PC-3 (cell line): Measurements from ENCODE around the gene MAGI1. TPM values are rescaled to one million over a fixed set of nuclear protein-coding genes. Genes with fewer than 3 reads are reported as not detected.

Source experiments
- ATAC-seq: fragments of 200-7000 bp; cut with Tn5 transposase; 2 replicates; pipeline ENCODE4 v1.9.1; 2020; ENCODE audit warnings: mild to moderate bottlenecking, moderate library complexity
- BruUV-seq: library from RNA; stranded (reverse); fragments of 400-500 nt; replicated peaks from 2 replicates; lab custom pipeline; 2021; lab: Mats Ljungman, UMichigan
- CTCF ChIA-PET: fragments of 300-600 bp; sonication (Branson Sonifier 250); formaldehyde crosslinking; loops from one replicate; lab custom pipeline; 2022; ENCODE audit warnings: antibody characterized with exemption; lab: Charles Lee
- POLR2A ChIA-PET: fragments of 300-600 bp; sonication (Branson Sonifier 250); formaldehyde crosslinking; loops from one replicate; lab custom pipeline; 2022; ENCODE audit warnings: antibody characterized with exemption; ENCODE audit not compliant: unreplicated experiment; lab: Charles Lee
- DNase-seq: peaks from one replicate; pipeline ENCODE4 v3.0.0-alpha.2; 2015
- H2AFZ ChIP-seq: fragments of 300-600 bp; sonication (generic); 2 replicates; pipeline ENCODE4 v1.6.0; 2016; ENCODE audit warnings: antibody characterized with exemption, low read length
- H3F3A ChIP-seq: fragments of 300-600 bp; sonication (generic); one replicate; pipeline ENCODE4 v1.6.0; 2017; ENCODE audit warnings: antibody characterized with exemption, low read length, control low read depth, mild to moderate bottlenecking; ENCODE audit not compliant: unreplicated experiment
- H3K27ac ChIP-seq: fragments of 300-600 bp; sonication (generic); 2 replicates; pipeline ENCODE4 v1.5.1; 2016; ENCODE audit warnings: mild to moderate bottlenecking, low read length
- H3K27me3 ChIP-seq: fragments of 300-600 bp; sonication (generic); 2 replicates; pipeline ENCODE4 v1.6.1; 2016; ENCODE audit warnings: low read length, mixed read lengths
- H3K36me3 ChIP-seq: fragments of 300-600 bp; sonication (generic); 2 replicates; pipeline ENCODE4 v1.6.1; 2016; ENCODE audit warnings: low read depth, mixed run types, low read length, mixed read lengths
- H3K4me1 ChIP-seq: fragments of 300-600 bp; sonication (generic); 2 replicates; pipeline ENCODE4 v1.5.1; 2016; ENCODE audit warnings: low read length; ENCODE audit not compliant: insufficient read depth
- H3K4me2 ChIP-seq: fragments of 300-600 bp; sonication (generic); 2 replicates; pipeline ENCODE4 v1.6.0; 2016; ENCODE audit warnings: low read length
- H3K4me3 ChIP-seq: fragments of 300-600 bp; sonication (generic); 2 replicates; pipeline ENCODE4 v1.5.1; 2016; ENCODE audit warnings: mild to moderate bottlenecking, low read length, mixed read lengths
- H3K79me2 ChIP-seq: fragments of 300-600 bp; sonication (generic); 2 replicates; pipeline ENCODE4 v1.6.1; 2017; ENCODE audit warnings: low read length, mixed read lengths
- H3K9ac ChIP-seq: fragments of 300-600 bp; sonication (generic); 2 replicates; pipeline ENCODE4 v1.6.0; 2016; ENCODE audit warnings: mild to moderate bottlenecking, low read length
- H3K9me2 ChIP-seq: fragments of 300-600 bp; sonication (generic); replicated peaks from 2 replicates; pipeline ENCODE4 v1.6.1; 2016; ENCODE audit warnings: mixed run types, low read length, mixed read lengths
- H3K9me3 ChIP-seq: fragments of 300-600 bp; sonication (generic); 2 replicates; pipeline ENCODE4 v1.6.1; 2016; ENCODE audit warnings: low read length, mixed read lengths
- H4K20me1 ChIP-seq: fragments of 300-600 bp; sonication (generic); 2 replicates; pipeline ENCODE4 v1.6.1; 2016; ENCODE audit warnings: low read length, mixed read lengths
- EZH2 ChIP-seq: fragments of 300-600 bp; sonication (generic); IDR thresholded peaks from one replicate; pipeline ENCODE4 v1.6.1; 2017; ENCODE audit warnings: antibody characterized with exemption, mild to moderate bottlenecking, low read length; ENCODE audit not compliant: unreplicated experiment
- EZH2phosphoT487 ChIP-seq: fragments of 300-600 bp; sonication (generic); IDR thresholded peaks from 2 replicates; pipeline ENCODE4 v1.6.1; 2018; ENCODE audit warnings: mild to moderate bottlenecking, antibody characterized with exemption, low read length, borderline replicate concordance
- intact Hi-C: fragments of 100-400 bp; cut with micrococcal nuclease; formaldehyde crosslinking; loops from 2 replicates; pipeline ENCODE4 v1.9.0; 2023
- total RNA-seq: library from RNA; depleted of rRNA; stranded (reverse); fragments of >200 nt; gene quantifications from 2 replicates; pipeline ENCODE4 v1.2.3, GENCODE V29; 2014
- TF ChIP-seq, protein P1 (sequence below): fragments of 300-600 bp; sonication (generic); conservative IDR thresholded peaks from 2 replicates; pipeline ENCODE4 v1.5.1; 2017; ENCODE audit warnings: antibody characterized with exemption, low read depth, mild to moderate bottlenecking, low read length

The MAGI1 gene
- total RNA-seq, 1 experiment from 2014 or later = 8.9 TPM

DNA sequence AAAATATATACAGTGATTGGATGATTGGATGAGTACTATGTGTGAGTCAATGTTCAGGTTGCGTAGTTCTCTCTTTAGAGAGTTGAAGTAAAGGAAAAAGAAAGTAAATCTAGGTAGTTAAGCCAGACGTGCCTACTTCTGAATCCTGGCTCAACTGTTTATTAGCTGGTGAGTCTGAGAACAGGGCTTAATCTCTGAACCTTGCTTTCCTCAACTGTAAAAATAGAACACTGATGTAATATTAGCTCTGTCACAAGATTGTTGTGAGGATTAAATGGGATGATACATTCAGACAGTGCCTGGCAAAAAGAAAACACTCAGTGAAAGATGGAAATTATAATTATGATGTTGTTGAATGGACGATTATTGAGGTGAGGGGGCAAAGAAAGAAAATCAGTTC lies 413.4 kb downstream of the MAGI1 start:
- POLR2A ChIA-PET = no interaction called here
- Histone ChIP-seq H3K27ac (no peak overlapping the region), H3K9ac (no peak overlapping the region), H4K20me1 (no peaks in the 10 kb centered on the region), H3K36me3 (no peaks in the 10 kb centered on the region), H3K4me1 (no peaks in the 10 kb centered on the region), H3K4me2 (no peak overlapping the region), H3F3A (no peaks in the 10 kb centered on the region), H3K79me2 (no peaks in the 10 kb centered on the region), H3K27me3 (no peaks in the 10 kb centered on the region), H3K9me3 (no peaks in the 10 kb centered on the region), H3K9me2 (no peaks in the 10 kb centered on the region), H3K4me3 (no peak overlapping the region), H2AFZ (no peak overlapping the region)
- ATAC-seq (no peak), DNase-seq (no peak)
- CTCF ChIA-PET = no interaction called here
- TF ChIP-seq EZH2 = no peak
- TF ChIP-seq EZH2phosphoT487 = no peak
- TF ChIP-seq, protein P1, sequence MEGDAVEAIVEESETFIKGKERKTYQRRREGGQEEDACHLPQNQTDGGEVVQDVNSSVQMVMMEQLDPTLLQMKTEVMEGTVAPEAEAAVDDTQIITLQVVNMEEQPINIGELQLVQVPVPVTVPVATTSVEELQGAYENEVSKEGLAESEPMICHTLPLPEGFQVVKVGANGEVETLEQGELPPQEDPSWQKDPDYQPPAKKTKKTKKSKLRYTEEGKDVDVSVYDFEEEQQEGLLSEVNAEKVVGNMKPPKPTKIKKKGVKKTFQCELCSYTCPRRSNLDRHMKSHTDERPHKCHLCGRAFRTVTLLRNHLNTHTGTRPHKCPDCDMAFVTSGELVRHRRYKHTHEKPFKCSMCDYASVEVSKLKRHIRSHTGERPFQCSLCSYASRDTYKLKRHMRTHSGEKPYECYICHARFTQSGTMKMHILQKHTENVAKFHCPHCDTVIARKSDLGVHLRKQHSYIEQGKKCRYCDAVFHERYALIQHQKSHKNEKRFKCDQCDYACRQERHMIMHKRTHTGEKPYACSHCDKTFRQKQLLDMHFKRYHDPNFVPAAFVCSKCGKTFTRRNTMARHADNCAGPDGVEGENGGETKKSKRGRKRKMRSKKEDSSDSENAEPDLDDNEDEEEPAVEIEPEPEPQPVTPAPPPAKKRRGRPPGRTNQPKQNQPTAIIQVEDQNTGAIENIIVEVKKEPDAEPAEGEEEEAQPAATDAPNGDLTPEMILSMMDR = no peak
- intact Hi-C loops = no loop called here
- no TSS peak for BruUV-seq

DNA sequence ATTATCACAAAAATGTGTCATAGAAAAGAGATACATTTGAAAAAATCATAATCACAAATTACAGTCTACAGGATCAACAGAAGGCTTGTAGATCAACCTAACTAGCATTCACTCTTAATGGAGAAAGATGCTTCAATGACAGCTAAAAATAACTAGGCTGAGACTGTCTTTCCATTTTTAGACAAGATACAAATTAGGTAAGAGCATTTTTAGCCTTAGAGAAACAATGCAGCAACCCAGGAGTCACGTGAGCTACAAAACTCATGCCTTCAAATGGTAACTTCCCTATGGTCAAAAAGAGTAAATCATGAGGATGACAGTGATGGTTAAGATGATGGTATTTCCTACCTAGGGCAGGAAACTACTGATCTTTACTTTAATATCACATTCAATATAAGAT lies 415.4 kb downstream of the MAGI1 start:
- Histone ChIP-seq H4K20me1 (no peaks in the 10 kb centered on the region), H2AFZ (no peak overlapping the region), H3F3A (no peaks in the 10 kb centered on the region), H3K79me2 (no peaks in the 10 kb centered on the region), H3K27ac (no peak overlapping the region), H3K4me3 (no peak overlapping the region), H3K4me1 (no peaks in the 10 kb centered on the region), H3K4me2 (no peak overlapping the region), H3K9me3 (no peaks in the 10 kb centered on the region), H3K9ac (no peak overlapping the region), H3K27me3 (no peaks in the 10 kb centered on the region), H3K9me2 (no peaks in the 10 kb centered on the region), H3K36me3 (no peaks in the 10 kb centered on the region)
- ChIA-PET CTCF (no interaction called here), POLR2A (no interaction called here)
- TF ChIP-seq EZH2 = no peak
- TF ChIP-seq, protein P1 = no peak
- no peak for TF ChIP-seq EZH2phosphoT487
- ATAC-seq (no peak), DNase-seq (no peak)
- BruUV-seq = no TSS peak
- intact Hi-C loops = no loop called here

DNA sequence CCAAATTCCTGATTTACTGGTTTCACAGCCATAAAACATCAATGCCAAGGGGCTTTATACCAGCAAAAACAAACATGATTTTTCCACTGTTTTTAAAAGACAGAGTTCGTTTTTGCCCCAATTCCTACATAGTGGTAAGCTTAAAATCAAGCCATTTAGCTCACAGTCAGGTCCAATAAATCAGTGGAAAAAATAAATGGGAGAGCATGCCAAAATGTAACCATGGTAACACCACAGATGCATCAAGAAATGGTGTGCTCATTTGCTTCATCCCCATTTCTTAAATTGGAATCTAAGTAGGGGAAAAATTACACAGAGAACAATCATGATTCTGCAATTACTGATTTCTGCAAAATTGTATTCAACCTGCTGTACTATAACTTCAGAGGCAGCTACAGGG lies 418.8 kb downstream of the MAGI1 start:
- no TSS peak for BruUV-seq
- no peak overlapping the region for H3K27ac ChIP-seq
- no peaks in the 10 kb centered on the region for H3K4me1 ChIP-seq
- H3K9ac ChIP-seq = no peak overlapping the region
- no peak for DNase-seq
- H4K20me1 ChIP-seq = no peaks in the 10 kb centered on the region
- no peak overlapping the region for H2AFZ ChIP-seq
- no peak overlapping the region for H3K4me3 ChIP-seq
- no peaks in the 10 kb centered on the region for H3F3A ChIP-seq
- no peaks in the 10 kb centered on the region for H3K27me3 ChIP-seq
- no peak overlapping the region for H3K4me2 ChIP-seq
- TF ChIP-seq EZH2phosphoT487 = no peak
- no peak for TF ChIP-seq EZH2
- H3K79me2 ChIP-seq = no peaks in the 10 kb centered on the region
- no peak for ATAC-seq
- CTCF ChIA-PET = no interaction called here
- H3K9me3 ChIP-seq = no peaks in the 10 kb centered on the region
- H3K9me2 ChIP-seq = no peaks in the 10 kb centered on the region
- H3K36me3 ChIP-seq = no peaks in the 10 kb centered on the region
- intact Hi-C loops = no loop called here
- POLR2A ChIA-PET = no interaction called here
